ENCODE data around the gene REEP5. TPM values are rescaled to one million over a fixed set of nuclear protein-coding genes. Genes with fewer than 3 reads are reported as not detected.
A peak's percentile ranks its signal among the peaks of the same experiment; 100 is the strongest.

REEP5 gene
- total RNA-seq (2012; rRNA removed) (49.3 and 70.3 TPM in 2 replicates), polyA plus RNA-seq (2012; rRNA removed) (82.0 and 138 TPM in 2 replicates), Bru-seq, nascent RNA (percentile 90 among the genes with signal in this experiment), BruChase-seq, experiment 1, labeled RNA remaining after a 6-hour chase (percentile 90 among the genes with signal in this experiment), BruChase-seq, experiment 2, labeled RNA remaining after a 2-hour chase (percentile 85 among the genes with signal in this experiment)
- polyA plus RNA-seq (2012; cell fraction: cytosol; rRNA removed), result 66.1 and 66.5 TPM in 2 replicates
- polyA plus RNA-seq (2012; cell fraction: nucleus; rRNA removed; ENCODE audit: low replicate concordance), result 16.5 and 39.0 TPM in 2 replicates
- long read RNA-seq, transcript REEP5-202 (5 exons, 3,326 nt), result major isoform, 252 of 276 reads
- long read RNA-seq, partial matches to known transcripts, result 6 of 276 reads
- long read RNA-seq, other reads (novel, unspliced or antisense), result 16 of 276 reads

DNA sequence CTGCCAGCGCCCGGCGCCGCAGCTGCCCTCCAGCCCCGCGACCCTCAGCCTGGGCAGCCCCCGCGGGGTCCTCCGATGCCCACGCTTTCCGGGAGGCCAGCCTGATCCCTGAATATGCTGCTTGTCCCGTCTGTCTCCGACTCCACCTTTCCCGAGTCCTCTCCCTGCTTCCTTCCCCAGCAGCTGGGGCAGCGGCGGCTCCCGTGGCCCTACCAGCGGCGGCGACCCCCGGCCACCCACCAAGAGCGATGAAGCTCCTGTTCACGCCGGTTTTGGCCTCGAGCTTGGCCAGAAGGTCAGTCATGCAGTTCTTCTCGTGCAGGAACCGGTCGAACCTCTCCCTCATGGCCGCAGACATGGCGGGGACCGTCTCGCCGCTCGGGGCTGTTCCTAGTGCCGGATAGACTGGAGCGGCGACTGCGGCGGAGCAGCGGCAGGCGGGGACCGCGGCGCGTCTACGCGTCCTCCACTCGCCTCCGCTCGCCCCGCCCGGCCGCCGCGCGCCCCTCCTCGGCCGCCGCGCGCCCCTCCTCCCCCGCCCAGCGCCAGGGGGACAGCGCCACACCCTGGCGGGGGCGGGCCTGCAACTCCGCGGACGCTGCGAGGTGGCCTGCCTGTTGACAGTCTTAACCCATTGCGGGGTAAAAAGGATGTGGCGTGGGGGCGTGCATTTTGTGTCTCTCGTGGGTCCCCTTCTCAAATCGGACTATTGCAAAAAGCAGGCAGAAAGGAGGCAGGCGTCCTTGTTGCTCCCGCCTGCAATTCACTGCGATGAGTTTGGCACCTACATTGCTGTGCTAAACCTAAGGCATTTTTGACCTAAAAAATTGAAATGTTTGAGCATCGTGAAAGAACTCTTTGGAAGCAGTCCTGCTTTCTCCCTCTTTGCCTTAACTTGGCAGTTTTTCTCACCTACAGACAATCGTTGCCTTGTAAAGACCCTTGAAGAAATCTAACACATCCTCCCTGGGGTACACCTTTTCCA lies at the start of gene REEP5:
Gene REEP5 (minus strand): TSS at position 395 of the 985 bp plus-strand sequence. CDS start 37 bp downstream, at position 358.
- ATAC-seq (ENCODE audit: low read depth) (peak; percentile 87), DNase-seq (peak; percentile 69)
- Histone ChIP-seq H2AK5ac (ENCODE audit: low read depth, low read length) (peak within 1 kb of the TSS; percentile 90), H3K9me1 (ENCODE audit: insufficient read depth, low read length) (peaks cover 9% of the 10 kb centered on the region), H3K23ac (ENCODE audit: low read depth, low read length) (peak within 1 kb of the TSS; percentile 99), H4K20me1 (ENCODE audit: insufficient read depth, low read length) (peaks cover 27% of the 10 kb centered on the region), H4K91ac (ENCODE audit: insufficient read depth, low read depth, low read length) (peak within 1 kb of the TSS; percentile 90), H2BK5ac (ENCODE audit: low read depth, low read length, poor library complexity, severe bottlenecking) (peak within 1 kb of the TSS; percentile 84), H3K14ac (replicated peaks; ENCODE audit: low read depth, low read length) (peak within 1 kb of the TSS; percentile 96), H3K9ac (ENCODE audit: low read depth, low read length) (peak within 1 kb of the TSS; percentile 98), H3K56ac (ENCODE audit: extremely low read depth, insufficient read depth, low read length) (peak within 1 kb of the TSS; percentile 93), H3K4me1 (ENCODE audit: control insufficient read depth, insufficient read depth, low read length) (peaks cover 9% of the 10 kb centered on the region), H2AK9ac (replicated peaks; ENCODE audit: low read depth, low read length, poor library complexity) (peak within 1 kb of the TSS; percentile 98), H3K79me1 (ENCODE audit: low read depth in 1 of 2, low read length in 2 of 2) (peaks cover 12 to 37% of the 10 kb centered on the region in 2 experiments), H3K18ac (ENCODE audit: low read depth, low read length) (peak within 1 kb of the TSS; percentile 80), H3K36me3 (ENCODE audit: control insufficient read depth, insufficient read depth, low read length) (peaks cover 12% of the 10 kb centered on the region), H3K27ac (ENCODE audit: insufficient read depth, low read length) (peak within 1 kb of the TSS; percentile 97), H3K4me3 (ENCODE audit: insufficient read depth, low read depth, low read length) (peak within 1 kb of the TSS; percentile 92), H2AFZ (replicated peaks; ENCODE audit: low read length, poor library complexity) (peak within 1 kb of the TSS; percentile 98), H3K4me2 (ENCODE audit: low read depth, low read length) (peak within 1 kb of the TSS; percentile 99), H3K27me3 (ENCODE audit: control insufficient read depth, insufficient read depth, low read length) (peaks cover 2% of the 10 kb centered on the region; the same call in 1 of the 2 replicates), H4K8ac (ENCODE audit: low read depth in 2 of 2, low read length in 2 of 2) (peak within 1 kb of the TSS; percentile 86 to 98), H3K9me3 (ENCODE audit: control insufficient read depth, insufficient read depth, low read length) (no peaks in the 10 kb centered on the region), H2BK15ac (ENCODE audit: low read depth, low read length) (peak within 1 kb of the TSS; percentile 76; the same call in 2 of the 3 replicates), H2BK20ac (ENCODE audit: low read depth, low read length) (no peak within 1 kb of the TSS; the same call in 1 of the 2 replicates), H4K5ac (ENCODE audit: low read depth, low read length) (peak within 1 kb of the TSS; percentile 85), H3K4ac (ENCODE audit: low read depth, low read length) (peak within 1 kb of the TSS; percentile 93), H2BK120ac (ENCODE audit: low read depth, low read length) (peak within 1 kb of the TSS; percentile 67)
- ChIA-PET CTCF (interaction anchor here (0.5 to 1.4 kb wide), 3 partner anchors 10 to 593 kb away, joined by 3 to 4 read pairs (median 3); no protein-coding TSS in a partner anchor), POLR2A (ENCODE audit: unreplicated experiment) (interaction anchor here (0.6 kb wide), 1 partner anchor 124 kb away, joined by 5 read pairs; no protein-coding TSS in a partner anchor)
- intact Hi-C loops (cut with micrococcal nuclease), result loop anchor here (1.0 to 2.0 kb wide), 3 partner anchors 11 to 371 kb away; no protein-coding TSS in a partner anchor
- TF ChIP-seq RCOR1 (IDR thresholded peaks at IDR 0.05; ENCODE audit: insufficient replicate concordance, low read length) (no peak), RAD21 (IDR thresholded peaks at IDR 0.05; ENCODE audit: low read length) (peak; percentile 59), POLR2A (IDR thresholded peaks at IDR 0.05; ENCODE audit: low read depth, low read length) (peak; percentile 79), MAZ (IDR thresholded peaks at IDR 0.05; ENCODE audit: borderline replicate concordance, low read depth, low read length) (peak; percentile 98), CHD1 (IDR thresholded peaks at IDR 0.05; ENCODE audit: low read depth, low read length) (no peak), RFX5 (IDR thresholded peaks at IDR 0.05; ENCODE audit: low read depth, low read length) (no peak), ELK1 (IDR thresholded peaks at IDR 0.05; ENCODE audit: borderline replicate concordance, low read depth, low read length) (no peak), SMC3 (IDR thresholded peaks at IDR 0.05; ENCODE audit: low read depth, low read length) (peak; percentile 43), BHLHE40 (IDR thresholded peaks at IDR 0.05; ENCODE audit: low read depth, low read length) (no peak)
- TF ChIP-seq, protein P1, sequence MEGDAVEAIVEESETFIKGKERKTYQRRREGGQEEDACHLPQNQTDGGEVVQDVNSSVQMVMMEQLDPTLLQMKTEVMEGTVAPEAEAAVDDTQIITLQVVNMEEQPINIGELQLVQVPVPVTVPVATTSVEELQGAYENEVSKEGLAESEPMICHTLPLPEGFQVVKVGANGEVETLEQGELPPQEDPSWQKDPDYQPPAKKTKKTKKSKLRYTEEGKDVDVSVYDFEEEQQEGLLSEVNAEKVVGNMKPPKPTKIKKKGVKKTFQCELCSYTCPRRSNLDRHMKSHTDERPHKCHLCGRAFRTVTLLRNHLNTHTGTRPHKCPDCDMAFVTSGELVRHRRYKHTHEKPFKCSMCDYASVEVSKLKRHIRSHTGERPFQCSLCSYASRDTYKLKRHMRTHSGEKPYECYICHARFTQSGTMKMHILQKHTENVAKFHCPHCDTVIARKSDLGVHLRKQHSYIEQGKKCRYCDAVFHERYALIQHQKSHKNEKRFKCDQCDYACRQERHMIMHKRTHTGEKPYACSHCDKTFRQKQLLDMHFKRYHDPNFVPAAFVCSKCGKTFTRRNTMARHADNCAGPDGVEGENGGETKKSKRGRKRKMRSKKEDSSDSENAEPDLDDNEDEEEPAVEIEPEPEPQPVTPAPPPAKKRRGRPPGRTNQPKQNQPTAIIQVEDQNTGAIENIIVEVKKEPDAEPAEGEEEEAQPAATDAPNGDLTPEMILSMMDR (conservative IDR thresholded peaks at IDR 0.05; ENCODE audit: low read depth, low read length), result peak; percentile 82
- BruUV-seq (replicated peaks), result no TSS peak
- in situ Hi-C loops (cut with MboI; ENCODE audit: low sequenced_read_pairs), result no loop called here
- WGBS, 2 experiments (ENCODE audit: extremely low coverage in 2 of 2, insufficient read length in 1 of 2), result 1% methylated on average over 39 of the region's 80 CpGs; no CpG with 5 or more reads in 1 of the 2 experiments
- dilution Hi-C loops (cut with HindIII; ENCODE audit: low sequenced_read_pairs, unreplicated experiment), result no loop called here
